ENCODE measurements around the gene DYSF. TPM values are rescaled to one million over a fixed set of nuclear protein-coding genes. Genes with fewer than 3 reads are reported as not detected.

Gene DYSF
- total and polyA plus RNA-seq, 8 donors, result 1.1 to 5.5 (median 2.1) TPM

DNA sequence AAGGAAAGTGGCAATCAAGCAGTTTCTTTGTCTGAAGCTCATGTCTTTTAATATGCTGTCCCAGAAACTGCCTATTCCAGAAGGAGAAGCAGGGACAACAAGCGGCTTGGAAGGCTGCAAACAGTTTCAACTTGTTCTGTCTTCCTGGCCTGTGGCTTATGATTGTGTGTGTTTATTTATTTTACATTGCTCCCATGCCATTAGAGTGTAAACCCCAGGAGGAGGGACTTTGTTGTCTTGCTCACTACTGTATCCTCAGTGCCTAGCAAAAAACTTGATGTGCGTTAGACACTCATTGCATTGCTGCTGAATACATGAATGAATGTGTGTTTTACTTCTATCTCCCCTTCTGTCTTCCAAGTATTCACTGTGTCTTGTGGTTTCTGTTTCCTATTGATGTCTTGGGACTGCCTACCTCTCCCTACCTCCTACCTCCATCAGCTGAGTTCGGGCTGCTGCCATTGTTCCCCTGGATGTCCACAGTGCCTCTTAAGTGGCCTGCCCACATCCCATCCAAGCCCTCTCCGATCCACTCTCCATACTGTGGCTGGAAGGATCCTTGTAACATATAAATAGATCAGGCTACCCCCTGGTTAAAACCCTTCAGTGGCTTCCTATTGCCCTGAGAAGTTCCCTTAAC lies 261.4 kb downstream of the DYSF start:
- ATAC-seq (no peak), FAIRE-seq (no peak), DNase-seq (no peak)
- Histone ChIP-seq H3K4me3 (no peak overlapping the region), H3K36me3 (no peaks in the 10 kb centered on the region), H3K27me3 (no peaks in the 10 kb centered on the region), H3K4me1 (peaks cover 0 to 8% (median 0%) of the 10 kb centered on the region in 3 donors), H3K27ac (no peak overlapping the region), H3K9me3 (no peaks in the 10 kb centered on the region)
- no peak for TF ChIP-seq CTCF (IDR thresholded peaks at IDR 0.05)
- intact Hi-C loops (cut with DNase I), result no loop called here
- WGBS, 2 donors, result 96 to 98% methylated on average over 4 of the region's 4 CpGs

- H3K9me3 ChIP-seq, result no peaks in the 10 kb centered on the region
- no peak for TF ChIP-seq CTCF (IDR thresholded peaks at IDR 0.05)
- FAIRE-seq (no peak), DNase-seq (no peak), ATAC-seq (no peak)
- no peak overlapping the region for H3K4me3 ChIP-seq
- intact Hi-C loops (cut with DNase I), result no loop called here
- H3K4me1 ChIP-seq, result peaks cover 0 to 8% (median 0%) of the 10 kb centered on the region in 3 donors
- no peaks in the 10 kb centered on the region for H3K36me3 ChIP-seq
- no peaks in the 10 kb centered on the region for H3K27me3 ChIP-seq
- WGBS, 2 donors, result 91 to 99% methylated on average over 6 of the region's 6 CpGs
- no peak overlapping the region for H3K27ac ChIP-seq
Measured at GRCh38 chr2:71715241-71715750, 261.9 kb downstream of the DYSF start.

DNA sequence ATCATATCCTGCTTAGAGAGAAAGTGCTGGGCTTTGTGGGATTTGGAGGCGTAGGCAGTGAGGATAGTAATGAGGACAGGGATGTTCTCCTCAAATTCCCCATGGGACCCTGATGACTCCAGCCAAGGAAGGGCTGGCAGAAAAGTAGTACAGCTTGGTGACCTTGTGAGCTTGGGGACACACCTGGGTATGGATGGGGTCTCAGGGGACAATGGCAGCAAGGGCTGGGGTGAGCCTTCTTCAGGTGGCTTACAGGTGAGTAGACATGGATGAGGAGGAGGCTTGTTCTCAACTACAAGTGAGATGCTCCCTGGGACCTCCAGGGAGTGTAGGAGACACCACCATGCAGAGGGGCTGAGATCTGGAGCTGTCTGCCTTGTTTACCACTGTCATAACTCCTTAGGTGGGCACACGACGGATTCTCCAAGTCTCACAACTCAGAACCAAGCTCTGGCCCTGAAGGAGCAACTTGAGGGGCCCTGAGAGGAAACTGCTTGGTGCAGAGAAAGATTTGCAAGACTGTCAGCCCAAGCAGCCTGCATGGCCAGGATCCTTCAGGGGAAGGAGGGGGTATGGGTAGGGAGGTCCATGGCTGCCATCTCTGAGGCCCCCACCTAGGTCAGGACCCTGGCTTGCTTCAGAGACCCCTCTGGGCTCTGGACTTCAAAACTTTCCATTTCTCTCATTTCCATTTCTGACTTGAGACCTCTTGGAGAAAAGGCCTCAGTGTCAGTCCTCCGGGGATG lies 262.8 kb downstream of the DYSF start:
- no peak for TF ChIP-seq CTCF (IDR thresholded peaks at IDR 0.05)
- DNase-seq (no peak), ATAC-seq (no peak), FAIRE-seq (no peak)
- intact Hi-C loops (cut with DNase I), result no loop called here
- H3K4me1 ChIP-seq, result peaks cover 0 to 8% (median 0%) of the 10 kb centered on the region in 3 donors
- no peaks in the 10 kb centered on the region for H3K27me3 ChIP-seq
- no peaks in the 10 kb centered on the region for H3K36me3 ChIP-seq
- 86 to 91% methylated on average over 4 of the region's 4 CpGs for WGBS, 2 donors
- H3K4me3 ChIP-seq, result no peak overlapping the region
- H3K9me3 ChIP-seq, result no peaks in the 10 kb centered on the region
- H3K27ac ChIP-seq, result no peak overlapping the region

DNA sequence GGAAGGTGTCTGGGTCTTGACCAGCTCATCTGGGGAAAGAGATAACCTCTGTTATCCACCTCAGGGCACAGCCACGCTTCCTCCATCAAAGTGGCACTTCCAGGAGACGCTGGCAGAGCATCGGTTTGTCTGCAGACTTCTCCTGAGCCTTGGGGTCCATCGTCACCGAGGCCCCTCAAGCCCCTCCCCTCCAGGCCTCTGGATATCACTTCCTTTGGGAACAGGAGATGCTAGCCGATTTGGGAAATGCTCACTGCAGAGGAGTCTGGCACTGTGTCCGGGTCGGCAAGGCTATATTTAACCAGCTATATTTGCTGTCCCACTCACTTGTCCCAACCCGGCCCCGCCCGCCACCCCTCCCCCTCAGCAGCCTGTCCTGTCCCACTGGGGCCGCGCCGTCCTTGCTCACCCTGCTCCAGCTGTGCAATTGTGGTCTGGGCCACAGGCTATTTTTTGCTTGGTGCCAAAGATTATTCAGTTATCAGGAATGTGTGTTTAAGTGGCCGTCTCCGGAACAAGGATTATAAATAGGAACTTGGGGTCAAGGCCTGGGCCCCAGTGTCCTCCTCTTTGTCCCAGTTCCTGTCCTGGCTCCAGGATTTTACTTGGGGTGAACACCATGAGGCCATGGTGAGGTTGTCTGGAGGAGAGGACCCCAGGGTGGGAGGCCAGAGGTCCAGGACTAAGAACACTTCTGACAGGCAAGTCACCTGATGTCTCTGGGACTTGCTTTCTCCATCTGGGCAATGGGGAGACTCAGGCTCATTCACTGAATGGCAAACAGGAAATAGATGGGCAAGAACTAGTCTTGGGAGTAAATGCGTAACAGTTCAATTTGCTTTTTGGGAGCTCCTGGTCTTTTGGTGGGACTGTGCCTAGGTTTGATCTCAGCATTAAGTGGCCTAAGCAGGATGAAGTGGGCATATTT lies 263.6 kb downstream of the DYSF start:
- Histone ChIP-seq H3K9me3 (no peaks in the 10 kb centered on the region), H3K36me3 (no peaks in the 10 kb centered on the region), H3K4me1 (peaks cover 0 to 8% (median 0%) of the 10 kb centered on the region in 3 donors), H3K27ac (no peak overlapping the region), H3K27me3 (no peaks in the 10 kb centered on the region), H3K4me3 (no peak overlapping the region)
- ATAC-seq, result peak; percentile 60 to 83 (median 72)
- WGBS, 2 donors, result 38 to 48% methylated on average over 15 to 17 of the region's 17 CpGs
- TF ChIP-seq CTCF (IDR thresholded peaks at IDR 0.05), result no peak
- DNase-seq, result peak in 4 of 6 donors; percentile 48 to 65 (median 58)
- intact Hi-C loops (cut with DNase I), result no loop called here
- no peak for FAIRE-seq
